ENCODE data around the gene ACTL8. TPM values are rescaled to one million over a fixed set of nuclear protein-coding genes. Genes with fewer than 3 reads are reported as not detected.

Gene ACTL8
- total RNA-seq, 2 experiments from 2014 or later, result not detected

DNA sequence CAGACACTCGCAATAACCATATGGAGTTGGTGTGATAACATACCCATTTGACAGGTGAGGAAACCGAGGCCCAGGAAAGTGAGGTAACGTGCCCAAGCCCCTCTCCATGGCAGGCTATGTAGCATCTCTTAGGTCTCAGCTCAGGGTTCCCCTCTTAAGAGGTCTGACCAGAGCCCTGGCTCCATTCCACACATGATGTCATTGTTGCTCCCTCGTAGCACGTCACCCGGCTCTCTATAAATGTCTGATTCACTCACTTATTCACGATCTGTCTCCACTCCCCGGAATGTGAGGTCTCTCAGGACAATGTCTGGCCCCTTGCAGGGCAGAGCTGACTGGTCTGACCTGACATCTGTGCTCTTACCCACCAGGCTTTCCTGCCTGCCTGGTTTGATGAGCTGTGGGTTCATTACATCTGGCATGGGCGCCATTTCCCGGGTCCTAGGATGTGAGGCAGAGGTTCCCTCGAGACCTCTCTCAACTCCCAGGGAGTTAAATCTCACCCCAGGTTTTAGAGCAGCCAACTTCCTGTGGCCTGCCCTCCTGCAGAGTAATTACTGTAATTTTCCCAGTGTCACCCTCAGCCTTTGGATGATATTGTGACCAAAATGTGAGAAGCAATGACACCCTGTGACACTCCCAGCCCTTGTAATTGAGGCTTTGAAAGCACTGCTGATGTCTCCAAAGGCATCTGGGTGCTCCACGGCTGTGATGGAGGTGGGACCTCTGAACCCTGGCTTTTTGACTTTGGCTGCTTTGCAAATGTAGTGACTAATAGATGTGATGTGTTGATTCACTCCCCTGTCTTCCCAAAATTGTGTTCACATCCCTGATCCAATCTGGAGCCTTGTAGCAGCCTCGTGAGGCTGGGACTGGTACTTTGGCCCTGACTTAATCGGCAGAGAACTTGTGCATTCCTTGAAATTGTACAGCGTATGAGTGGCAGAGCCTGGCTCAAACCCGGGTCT, 10.6 kb downstream of the ACTL8 start:
- no peak for DNase-seq
- H3K9me3 Mint-ChIP-seq, result peaks cover 2% of the 10 kb centered on the region
- ChIA-PET CTCF (interaction anchor here (0.6 kb wide), 1 partner anchor 18 kb away, joined by 4 read pairs; no protein-coding TSS in a partner anchor), POLR2A (interaction anchor here (0.8 kb wide), 1 partner anchor 40 kb away, joined by 3 read pairs; no protein-coding TSS in a partner anchor)
- H3K4me3 Mint-ChIP-seq, result no peak overlapping the region
- no peak overlapping the region for H3K27ac Mint-ChIP-seq
- no peaks in the 10 kb centered on the region for H3K27me3 Mint-ChIP-seq
- no peaks in the 10 kb centered on the region for H3K36me3 Mint-ChIP-seq (ENCODE audit: low read depth)
- no peaks in the 10 kb centered on the region for H3K4me1 Mint-ChIP-seq

DNA sequence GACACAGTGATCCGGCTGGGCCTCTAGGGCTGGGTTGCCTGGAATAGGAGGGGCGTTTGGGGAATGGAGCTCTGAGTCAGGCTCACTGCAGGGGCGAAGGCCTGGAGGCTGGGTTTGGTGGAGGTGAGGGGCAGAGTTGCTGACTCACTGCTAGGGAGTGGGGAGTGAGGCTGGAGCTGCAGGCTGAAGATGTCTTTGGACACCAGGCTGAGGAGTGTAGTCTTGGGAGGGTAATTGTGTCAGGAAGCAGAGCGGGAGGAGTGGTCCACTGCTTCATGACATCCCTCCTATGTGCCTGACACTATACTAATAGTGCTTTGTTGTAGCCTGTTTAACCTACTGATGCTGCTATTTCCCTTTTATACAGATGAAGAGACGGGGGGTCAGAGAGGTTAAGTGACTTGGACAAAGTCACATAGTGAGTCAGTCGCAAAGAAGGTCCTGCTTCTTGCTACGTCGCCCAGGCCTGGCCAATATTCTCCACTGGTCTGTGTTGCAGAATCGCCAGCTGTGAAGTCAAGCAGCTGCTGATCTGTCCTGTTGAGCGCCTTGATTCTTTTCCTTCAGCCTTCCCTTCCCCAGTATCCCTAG, 13.6 kb downstream of the ACTL8 start:
- H3K9me3 Mint-ChIP-seq, result no peaks in the 10 kb centered on the region
- POLR2A ChIA-PET, result no interaction called here
- H3K4me1 Mint-ChIP-seq, result no peaks in the 10 kb centered on the region
- no peaks in the 10 kb centered on the region for H3K27me3 Mint-ChIP-seq
- no peak overlapping the region for H3K27ac Mint-ChIP-seq
- H3K36me3 Mint-ChIP-seq (ENCODE audit: low read depth), result no peaks in the 10 kb centered on the region
- CTCF ChIA-PET, result interaction anchor here (1.0 kb wide), 2 partner anchors 9 to 73 kb away, joined by 3 read pairs; no protein-coding TSS in a partner anchor
- no peak for DNase-seq
- H3K4me3 Mint-ChIP-seq, result no peak overlapping the region

DNA sequence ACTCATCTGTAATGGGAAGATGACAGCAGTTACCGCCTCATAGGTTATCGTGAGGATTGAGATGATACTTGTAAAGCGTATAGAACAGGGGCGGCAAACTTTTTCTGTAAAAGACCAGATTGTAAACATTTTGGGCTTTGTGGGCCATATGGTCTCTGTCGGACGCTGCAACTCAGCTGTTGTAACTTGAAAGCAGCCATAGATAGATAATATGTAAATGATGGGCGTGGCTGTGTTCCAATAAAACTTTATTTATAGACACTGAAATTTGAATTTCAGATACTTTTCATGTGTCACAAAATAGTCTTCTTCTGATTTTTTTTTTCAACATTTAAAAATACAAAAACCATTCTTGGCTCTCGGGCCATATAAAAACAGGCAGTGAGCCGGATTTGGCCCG, 15.8 kb downstream of the ACTL8 start:
- Mint-ChIP-seq H3K27me3 (no peaks in the 10 kb centered on the region), H3K4me3 (no peak overlapping the region), H3K27ac (no peak overlapping the region), H3K4me1 (no peaks in the 10 kb centered on the region), H3K9me3 (no peaks in the 10 kb centered on the region), H3K36me3 (ENCODE audit: low read depth) (no peaks in the 10 kb centered on the region)
- CTCF ChIA-PET, result no interaction called here
- DNase-seq, result no peak
- POLR2A ChIA-PET, result no interaction called here

DNA sequence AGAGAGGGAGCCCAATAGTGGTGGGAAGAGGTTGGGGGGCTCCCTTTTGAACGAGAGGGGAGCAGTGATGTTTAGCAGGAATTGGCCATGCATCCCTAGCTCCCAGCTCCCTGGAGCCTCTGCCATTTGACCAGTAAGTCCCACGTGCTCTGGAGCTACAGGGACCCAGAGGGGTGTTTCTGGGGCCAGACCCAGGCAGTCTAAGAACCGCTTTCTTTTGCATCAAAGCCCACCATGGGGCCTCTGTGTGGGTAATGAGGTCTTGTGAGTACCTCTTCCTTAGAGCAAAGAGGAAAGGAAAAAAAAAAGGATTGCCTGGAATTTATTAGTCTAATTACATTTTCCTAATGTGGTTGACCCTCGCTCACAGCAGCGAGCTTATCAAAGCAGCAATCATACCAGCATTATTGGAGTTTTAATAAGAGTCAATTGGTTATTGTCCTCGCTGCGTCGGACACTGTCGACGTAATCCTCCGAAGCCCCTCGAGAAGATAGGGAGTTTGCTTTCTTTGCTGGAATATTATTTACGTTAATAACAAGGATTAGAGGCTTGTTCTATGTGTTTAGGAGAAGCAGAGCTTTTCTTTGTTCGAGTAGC, 17.6 kb downstream of the ACTL8 start:
- Mint-ChIP-seq H3K9me3 (no peaks in the 10 kb centered on the region), H3K27ac (no peak overlapping the region), H3K27me3 (no peaks in the 10 kb centered on the region), H3K4me3 (no peak overlapping the region), H3K4me1 (no peaks in the 10 kb centered on the region), H3K36me3 (ENCODE audit: low read depth) (no peaks in the 10 kb centered on the region)
- ChIA-PET CTCF (no interaction called here), POLR2A (no interaction called here)
- no peak for DNase-seq

DNA sequence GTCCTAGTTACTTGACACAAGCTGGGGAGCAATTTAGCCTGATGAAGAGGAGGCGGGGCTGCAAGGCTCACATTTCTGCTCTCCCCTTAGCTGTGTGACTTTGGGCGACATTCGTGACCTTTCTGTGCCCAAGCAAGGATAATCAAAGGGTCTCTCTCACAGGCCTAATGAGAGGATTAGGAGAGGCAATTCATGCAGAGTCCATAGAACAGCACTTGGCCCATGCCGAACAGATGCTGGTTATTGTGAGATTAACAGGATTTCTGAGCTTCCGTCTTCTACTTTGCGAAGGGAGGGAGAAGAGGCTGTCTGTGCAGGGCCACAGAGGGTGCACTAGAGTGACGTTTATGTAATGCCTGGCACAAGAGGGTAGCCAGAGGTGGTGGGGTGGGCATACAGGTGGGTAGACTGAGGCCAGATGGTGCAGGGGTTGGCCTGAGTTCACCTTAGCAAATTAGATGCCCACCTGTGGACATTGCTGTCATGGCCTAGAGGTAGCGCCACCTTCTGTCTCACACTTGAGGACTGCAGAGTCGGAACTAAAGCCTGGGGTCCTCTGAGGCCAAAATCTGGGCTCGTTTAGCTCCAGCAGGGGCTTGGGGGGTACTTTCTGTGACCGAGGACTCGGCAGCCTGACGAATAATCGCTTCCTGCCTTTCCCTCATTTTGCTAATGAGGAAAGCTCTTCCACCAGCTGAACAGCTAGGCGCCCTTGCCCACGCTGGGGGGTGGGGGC, 18.6 kb downstream of the ACTL8 start:
- no peak for DNase-seq
- Mint-ChIP-seq H3K36me3 (ENCODE audit: low read depth) (no peaks in the 10 kb centered on the region), H3K9me3 (no peaks in the 10 kb centered on the region), H3K27me3 (no peaks in the 10 kb centered on the region), H3K4me1 (no peaks in the 10 kb centered on the region), H3K27ac (no peak overlapping the region), H3K4me3 (no peak overlapping the region)
- CTCF ChIA-PET, result no interaction called here
- POLR2A ChIA-PET, result no interaction called here

DNA sequence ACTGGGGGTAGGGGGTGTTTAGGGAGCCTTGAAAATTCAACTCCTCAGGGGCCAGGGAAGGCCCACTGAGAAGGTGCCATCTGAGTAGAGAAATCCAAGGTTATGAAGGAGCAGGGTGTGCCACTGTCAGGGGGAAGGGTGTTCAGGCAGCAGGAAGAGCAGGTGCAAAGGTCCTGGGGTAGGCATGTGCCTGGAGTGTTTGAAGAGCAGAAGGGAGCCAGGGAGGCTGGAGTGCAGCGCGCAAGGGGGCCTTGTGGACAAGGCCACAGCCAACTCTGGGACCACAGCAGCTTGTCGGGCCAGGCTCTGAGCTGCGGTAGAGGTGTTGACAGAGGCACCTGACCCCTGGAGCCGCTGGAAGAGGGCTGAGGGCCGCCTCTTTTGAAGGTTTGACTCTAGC, 19.3 kb downstream of the ACTL8 start:
- CTCF ChIA-PET, result no interaction called here
- Mint-ChIP-seq H3K36me3 (ENCODE audit: low read depth) (no peaks in the 10 kb centered on the region), H3K27me3 (no peaks in the 10 kb centered on the region), H3K4me3 (no peak overlapping the region), H3K9me3 (no peaks in the 10 kb centered on the region), H3K4me1 (no peaks in the 10 kb centered on the region), H3K27ac (no peak overlapping the region)
- POLR2A ChIA-PET, result no interaction called here
- no peak for DNase-seq

DNA sequence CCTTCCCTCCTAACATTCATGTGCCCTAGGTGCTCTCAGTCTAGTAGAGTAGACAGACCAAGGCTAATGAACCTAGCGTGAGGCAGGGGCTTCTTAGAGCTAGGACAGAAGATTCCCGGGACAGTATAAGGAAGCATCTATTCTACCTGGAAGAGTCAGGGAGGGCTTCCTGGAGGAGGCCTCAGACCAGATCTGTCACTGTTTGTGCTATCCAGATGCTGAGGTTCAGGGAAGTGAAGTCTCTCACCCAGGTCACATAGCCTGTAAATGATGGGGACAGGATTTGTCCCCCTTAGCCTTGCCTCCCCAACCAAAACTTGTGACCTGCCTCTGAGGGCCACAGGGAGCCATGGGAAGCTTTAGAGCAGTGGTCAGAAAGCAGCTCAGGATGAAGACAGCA, 20.7 kb downstream of the ACTL8 start:
- Mint-ChIP-seq H3K4me1 (no peaks in the 10 kb centered on the region), H3K36me3 (ENCODE audit: low read depth) (no peaks in the 10 kb centered on the region), H3K27me3 (no peaks in the 10 kb centered on the region), H3K4me3 (no peak overlapping the region), H3K27ac (no peak overlapping the region), H3K9me3 (no peaks in the 10 kb centered on the region)
- POLR2A ChIA-PET, result no interaction called here
- DNase-seq, result no peak
- CTCF ChIA-PET, result no interaction called here

DNA sequence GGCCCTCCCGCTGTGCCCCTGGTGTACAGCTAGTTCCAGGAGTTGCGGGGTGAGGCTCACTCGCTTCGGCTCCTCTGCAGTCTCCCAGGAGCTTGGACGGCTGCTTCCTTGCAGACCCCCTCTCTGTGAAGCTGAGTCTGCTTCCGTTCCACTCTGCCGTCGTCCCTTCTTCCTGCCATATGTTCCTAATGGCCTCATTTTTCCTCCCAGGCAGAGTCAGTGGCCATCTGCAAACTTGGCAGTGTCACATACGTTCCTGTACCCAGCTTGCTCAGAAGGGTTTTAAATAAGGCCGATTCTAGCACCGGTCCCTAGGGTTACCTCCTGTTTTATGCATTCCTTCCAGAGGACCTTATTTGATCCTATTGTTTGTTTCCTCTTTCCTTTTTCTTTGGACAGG, 21.3 kb downstream of the ACTL8 start:
- ChIA-PET POLR2A (no interaction called here), CTCF (interaction anchor here (0.8 kb wide), 1 partner anchor 107 kb away, joined by 3 read pairs; no protein-coding TSS in a partner anchor)
- Mint-ChIP-seq H3K27me3 (no peaks in the 10 kb centered on the region), H3K4me1 (no peaks in the 10 kb centered on the region), H3K4me3 (no peak overlapping the region), H3K9me3 (no peaks in the 10 kb centered on the region), H3K36me3 (ENCODE audit: low read depth) (no peaks in the 10 kb centered on the region), H3K27ac (no peak overlapping the region)
- DNase-seq, result no peak

DNA sequence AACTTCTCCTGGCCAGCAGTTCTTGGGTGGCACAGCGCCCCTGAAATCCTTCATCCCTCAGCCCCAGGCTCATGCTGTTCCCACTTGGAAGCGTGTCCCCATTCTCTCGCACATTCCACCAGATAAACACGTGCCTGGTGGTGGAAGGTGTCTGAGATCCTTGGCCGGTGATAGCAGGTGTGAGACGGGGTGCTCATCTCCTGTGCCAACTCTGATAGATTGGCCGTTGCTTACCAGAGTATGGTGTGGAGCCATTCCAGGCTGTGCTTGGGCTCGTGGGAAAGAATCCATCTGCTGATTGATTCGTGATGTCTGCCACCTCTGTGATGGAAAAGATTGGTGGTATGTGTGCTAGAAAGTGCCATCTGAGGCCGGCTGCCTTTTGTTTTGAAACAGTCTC, 22.2 kb downstream of the ACTL8 start:
- no peaks in the 10 kb centered on the region for H3K9me3 Mint-ChIP-seq
- no peaks in the 10 kb centered on the region for H3K36me3 Mint-ChIP-seq (ENCODE audit: low read depth)
- CTCF ChIA-PET, result no interaction called here
- H3K27me3 Mint-ChIP-seq, result no peaks in the 10 kb centered on the region
- no peak overlapping the region for H3K27ac Mint-ChIP-seq
- no peaks in the 10 kb centered on the region for H3K4me1 Mint-ChIP-seq
- POLR2A ChIA-PET, result no interaction called here
- no peak for DNase-seq
- no peak overlapping the region for H3K4me3 Mint-ChIP-seq

DNA sequence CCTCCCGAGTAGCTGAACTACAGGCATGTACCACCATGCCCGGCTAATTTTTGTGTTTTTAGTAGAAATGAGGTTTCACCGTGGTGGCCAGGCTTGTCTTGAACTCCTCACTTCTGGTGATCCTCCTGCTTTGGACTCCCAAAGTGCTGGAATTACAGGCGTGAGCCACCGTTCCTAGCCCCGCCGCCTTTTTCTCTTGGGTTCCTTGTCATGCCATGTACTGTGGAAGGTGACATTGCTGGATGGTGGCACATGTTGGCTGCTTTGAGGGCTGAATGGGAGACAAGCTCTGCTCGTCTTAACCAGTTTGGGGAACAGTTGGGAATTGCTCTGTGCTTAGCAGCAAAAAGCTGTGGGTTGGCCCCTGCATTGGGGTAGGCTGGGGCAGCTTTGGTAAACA, 22.7 kb downstream of the ACTL8 start:
- POLR2A ChIA-PET, result no interaction called here
- H3K9me3 Mint-ChIP-seq, result no peaks in the 10 kb centered on the region
- CTCF ChIA-PET, result interaction anchor here (0.8 kb wide), 1 partner anchor 9 kb away, joined by 3 read pairs; no protein-coding TSS in a partner anchor

DNA sequence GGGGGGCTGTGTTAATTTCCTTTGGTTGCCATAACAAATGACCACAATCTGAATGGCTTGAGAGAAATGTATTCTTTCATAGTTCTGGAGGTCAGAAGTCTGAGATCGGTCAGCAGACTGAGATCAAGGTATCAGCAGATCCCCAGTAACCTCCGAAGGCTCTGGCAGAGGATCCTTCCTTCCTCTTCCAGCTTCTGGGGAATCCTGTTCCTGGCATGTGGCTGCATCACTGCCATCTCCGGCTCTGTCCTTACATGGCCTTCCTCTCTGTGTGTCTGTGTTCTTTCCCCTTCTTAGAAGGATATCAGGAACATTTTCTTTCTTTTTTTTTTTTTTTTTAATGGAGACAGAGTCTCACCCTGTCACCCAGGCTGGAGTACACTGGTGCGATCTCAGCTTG, 25.8 kb downstream of the ACTL8 start:
- no peaks in the 10 kb centered on the region for H3K27me3 Mint-ChIP-seq
- H3K4me1 Mint-ChIP-seq, result no peaks in the 10 kb centered on the region
- no peaks in the 10 kb centered on the region for H3K36me3 Mint-ChIP-seq (ENCODE audit: low read depth)
- ChIA-PET CTCF (no interaction called here), POLR2A (no interaction called here)
- no peak for DNase-seq
- no peak overlapping the region for H3K27ac Mint-ChIP-seq
- H3K9me3 Mint-ChIP-seq, result no peaks in the 10 kb centered on the region
- H3K4me3 Mint-ChIP-seq, result no peak overlapping the region

More for the DNA sequence above, 22.7 kb downstream of the ACTL8 start:
- Mint-ChIP-seq H3K36me3 (ENCODE audit: low read depth) (no peaks in the 10 kb centered on the region), H3K4me1 (no peaks in the 10 kb centered on the region), H3K27me3 (no peaks in the 10 kb centered on the region), H3K4me3 (no peak overlapping the region), H3K27ac (no peak overlapping the region)
- no peak for DNase-seq

DNA sequence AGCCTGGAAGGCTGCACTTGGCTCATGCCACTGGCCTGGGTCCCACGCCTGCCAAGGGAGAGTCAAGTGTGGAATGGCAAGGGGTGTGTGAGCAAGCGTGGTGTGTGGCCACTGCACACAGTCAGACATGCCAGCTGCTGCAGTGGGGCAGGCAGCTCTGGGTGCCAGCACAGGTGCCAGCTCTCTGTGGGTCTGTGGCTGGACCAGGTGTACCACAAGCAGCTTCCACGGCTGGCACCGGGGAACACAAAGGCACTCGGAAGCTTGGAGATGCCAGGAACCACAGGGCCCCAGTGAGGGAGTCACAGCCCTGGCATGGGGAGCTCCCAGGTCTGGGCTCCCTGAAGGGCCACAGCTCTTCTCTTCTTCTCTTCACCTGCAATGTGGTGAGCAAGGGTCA, 34.8 kb downstream of the ACTL8 start:
- Mint-ChIP-seq H3K27ac (no peak overlapping the region), H3K27me3 (no peaks in the 10 kb centered on the region), H3K4me3 (no peak overlapping the region), H3K36me3 (ENCODE audit: low read depth) (no peaks in the 10 kb centered on the region), H3K4me1 (no peaks in the 10 kb centered on the region), H3K9me3 (no peaks in the 10 kb centered on the region)
- CTCF ChIA-PET, result interaction anchor here (0.6 kb wide), 1 partner anchor 445 kb away, joined by 4 read pairs; no protein-coding TSS in a partner anchor
- DNase-seq, result no peak
- POLR2A ChIA-PET, result no interaction called here
